Suppressor macrophage treated with lipopolysaccharide for 4 hours (primary cell): ENCODE data around the gene UGT2A1.

Source experiments
- DNase-seq: peaks from one replicate; pipeline ENCODE4 v3.0.0-alpha.2; 2020

Gene UGT2A1

GRCh38 chr4:69584135-69584534, 68.9 kb downstream of the UGT2A1 start:
- DNase-seq, result no peak

DNA sequence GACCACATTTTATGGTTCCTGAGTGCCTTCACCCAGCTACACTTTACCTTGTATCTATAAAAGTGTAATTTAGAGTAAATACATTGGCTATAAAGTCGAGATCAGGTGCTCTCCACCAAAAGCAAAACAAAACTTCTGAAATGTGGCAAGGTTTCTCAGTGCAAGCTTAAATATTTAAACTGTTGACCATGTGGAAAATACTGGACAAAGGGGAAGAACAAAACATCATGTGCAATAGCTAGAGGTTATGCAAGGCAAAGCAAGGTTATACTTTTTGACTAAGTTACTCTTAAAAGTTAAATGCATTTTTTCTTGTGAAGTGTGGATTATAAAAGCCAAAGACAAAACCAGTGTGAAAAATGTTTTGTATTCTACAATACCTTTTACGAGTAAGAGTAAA, 69.5 kb downstream of the UGT2A1 start:
- DNase-seq, result no peak

DNA sequence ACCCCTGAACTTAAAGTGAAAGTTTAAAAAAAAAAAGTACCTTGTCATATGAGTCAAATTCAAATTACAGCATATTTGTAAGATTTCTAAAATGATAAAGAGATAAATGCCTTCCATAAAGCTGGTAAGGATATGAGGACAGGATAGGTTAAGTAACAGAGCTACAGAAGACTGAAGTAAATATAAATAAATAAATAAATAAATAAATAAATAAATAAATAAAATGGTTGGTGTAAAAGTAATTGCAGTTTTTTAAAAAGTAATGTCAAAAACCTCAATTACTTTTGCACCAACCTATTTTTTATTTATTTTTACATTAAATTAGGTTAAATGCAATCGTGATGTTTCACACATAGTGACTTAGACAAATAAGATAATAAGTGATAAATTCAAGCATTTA, 75.8 kb downstream of the UGT2A1 start:
- DNase-seq, result no peak

DNA sequence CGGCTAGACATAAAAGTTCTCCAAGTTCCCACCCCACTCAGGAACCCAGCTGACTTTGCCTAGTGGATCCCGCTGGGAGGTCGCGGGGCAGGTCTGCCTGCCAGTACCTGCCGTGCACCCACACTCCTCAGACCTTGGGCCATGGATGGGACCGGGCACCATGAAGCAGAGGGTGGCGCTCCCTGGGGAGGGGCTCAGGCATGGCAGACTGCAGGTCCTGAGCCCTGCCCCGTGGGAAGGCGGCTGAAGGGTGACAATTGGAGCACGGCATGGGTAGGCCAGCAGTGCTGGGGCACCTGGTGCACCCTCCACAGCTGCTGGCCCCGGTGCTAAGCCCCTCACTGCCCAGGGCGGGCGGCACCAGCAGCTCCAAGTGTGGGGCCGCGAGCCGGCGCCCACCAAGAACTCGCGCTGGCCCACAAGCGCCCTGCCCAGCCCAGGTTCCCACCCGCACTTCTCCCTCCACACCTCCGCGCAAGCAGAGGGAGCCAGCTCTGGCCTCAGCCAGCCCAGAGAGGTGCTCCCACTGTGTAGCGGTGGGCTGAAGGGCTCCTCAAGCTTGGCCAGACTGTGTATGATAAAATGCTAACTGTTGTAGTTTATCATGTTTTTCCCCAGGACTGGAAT, 76.7 kb downstream of the UGT2A1 start:
- DNase-seq, result no peak

- no peak for DNase-seq
These were observed 84.3 kb downstream of the UGT2A1 start for GRCh38 chr4:69568787-69569186.

DNA sequence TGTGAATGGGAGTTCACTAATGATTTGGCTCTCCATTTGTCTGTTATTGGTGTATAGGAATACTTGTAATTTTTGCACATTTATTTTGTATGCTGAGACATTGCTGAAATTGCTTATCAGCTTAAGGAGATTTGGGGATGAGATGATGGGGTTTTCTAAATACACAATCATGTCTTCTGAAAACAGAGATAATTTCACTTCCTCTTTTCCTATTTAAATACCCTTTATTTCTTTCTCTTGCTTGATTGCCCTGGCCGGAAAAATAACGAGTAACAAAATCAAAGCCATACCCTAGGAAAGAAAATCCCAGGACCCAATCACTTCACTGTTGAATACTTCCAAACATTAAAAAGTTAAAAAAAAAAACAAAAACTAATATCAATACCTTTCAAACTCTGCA, 89.6 kb downstream of the UGT2A1 start:
- no peak for DNase-seq

GRCh38 chr4:69549651-69550050, 103.4 kb downstream of the UGT2A1 start:
- no peak for DNase-seq

DNA sequence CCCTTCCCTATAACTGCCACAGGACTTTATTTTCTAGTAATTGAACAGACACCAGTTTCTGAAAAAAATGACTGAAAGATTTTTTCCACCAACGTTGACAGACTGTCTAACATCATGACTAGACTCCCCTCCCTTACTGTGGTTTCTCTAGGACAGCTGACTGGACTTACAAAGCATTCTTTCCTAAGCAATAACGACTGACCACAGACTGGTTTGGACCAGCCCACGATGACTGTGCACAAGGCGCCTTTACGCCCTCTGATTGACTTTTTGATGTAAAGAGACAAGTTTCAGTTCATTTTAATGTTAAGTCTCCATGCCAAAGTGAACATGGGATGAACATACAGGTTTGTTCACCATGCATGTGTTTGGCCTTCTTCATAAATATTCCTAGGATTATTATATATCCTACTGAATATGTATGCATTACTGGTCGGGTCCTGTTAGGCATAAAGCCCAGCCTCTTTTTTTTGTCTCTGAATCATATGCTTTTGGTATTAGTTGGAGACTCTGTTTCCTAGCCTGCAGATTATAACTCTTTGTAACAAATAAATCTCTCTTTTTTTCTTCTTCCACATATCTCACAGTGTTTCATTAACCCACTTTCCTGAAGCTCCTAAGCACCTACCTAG, 106.8 kb downstream of the UGT2A1 start:
- no peak for DNase-seq
